ENCODE measurements around the gene RYR1. TPM values are rescaled to one million over a fixed set of nuclear protein-coding genes. Genes with fewer than 3 reads are reported as not detected.

RYR1 gene
- total RNA-seq, 1 experiment from 2014 or later = not detected

DNA sequence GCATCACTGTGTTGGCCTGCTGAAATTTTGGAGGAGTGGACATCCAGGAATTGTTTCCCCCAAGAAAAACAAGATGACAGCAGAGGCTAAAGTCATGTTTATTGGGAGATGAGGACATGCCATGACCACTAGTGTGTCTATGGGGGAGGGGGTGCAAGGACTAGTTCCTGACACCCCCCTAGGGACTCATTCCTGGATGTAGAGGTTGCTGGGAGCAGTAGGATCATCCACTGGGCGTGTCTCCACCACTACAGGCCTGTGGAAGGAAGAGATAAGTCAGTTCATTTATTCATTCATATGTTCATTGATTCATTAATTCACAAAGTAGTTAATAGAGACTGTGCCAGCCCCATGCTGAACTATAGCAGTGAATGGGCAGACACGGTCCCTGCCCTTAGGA lies 154.1 kb downstream of the RYR1 start:
- Histone ChIP-seq H3K27ac (ENCODE audit: low read length) (no peak overlapping the region), H3K9ac (ENCODE audit: low read length) (no peak overlapping the region), H2AFZ (ENCODE audit: low read length) (no peak overlapping the region), H3K9me3 (ENCODE audit: low read length) (no peaks in the 10 kb centered on the region), H3K79me2 (ENCODE audit: low read length) (no peaks in the 10 kb centered on the region), H3K9me2 (replicated peaks; ENCODE audit: low read length) (no peaks in the 10 kb centered on the region), H3K36me3 (ENCODE audit: low read depth, low read length) (no peaks in the 10 kb centered on the region), H3F3A (ENCODE audit: low read length, unreplicated experiment) (no peaks in the 10 kb centered on the region), H3K4me1 (ENCODE audit: insufficient read depth, low read length) (no peaks in the 10 kb centered on the region), H3K27me3 (ENCODE audit: low read length) (no peaks in the 10 kb centered on the region), H3K4me3 (ENCODE audit: low read length) (no peak overlapping the region), H4K20me1 (ENCODE audit: low read length) (no peaks in the 10 kb centered on the region), H3K4me2 (ENCODE audit: low read length) (no peak overlapping the region)
- ATAC-seq (no peak), DNase-seq (no peak)
- POLR2A ChIA-PET (ENCODE audit: unreplicated experiment) = no interaction called here
- BruUV-seq (replicated peaks) = no TSS peak
- TF ChIP-seq, protein P1, sequence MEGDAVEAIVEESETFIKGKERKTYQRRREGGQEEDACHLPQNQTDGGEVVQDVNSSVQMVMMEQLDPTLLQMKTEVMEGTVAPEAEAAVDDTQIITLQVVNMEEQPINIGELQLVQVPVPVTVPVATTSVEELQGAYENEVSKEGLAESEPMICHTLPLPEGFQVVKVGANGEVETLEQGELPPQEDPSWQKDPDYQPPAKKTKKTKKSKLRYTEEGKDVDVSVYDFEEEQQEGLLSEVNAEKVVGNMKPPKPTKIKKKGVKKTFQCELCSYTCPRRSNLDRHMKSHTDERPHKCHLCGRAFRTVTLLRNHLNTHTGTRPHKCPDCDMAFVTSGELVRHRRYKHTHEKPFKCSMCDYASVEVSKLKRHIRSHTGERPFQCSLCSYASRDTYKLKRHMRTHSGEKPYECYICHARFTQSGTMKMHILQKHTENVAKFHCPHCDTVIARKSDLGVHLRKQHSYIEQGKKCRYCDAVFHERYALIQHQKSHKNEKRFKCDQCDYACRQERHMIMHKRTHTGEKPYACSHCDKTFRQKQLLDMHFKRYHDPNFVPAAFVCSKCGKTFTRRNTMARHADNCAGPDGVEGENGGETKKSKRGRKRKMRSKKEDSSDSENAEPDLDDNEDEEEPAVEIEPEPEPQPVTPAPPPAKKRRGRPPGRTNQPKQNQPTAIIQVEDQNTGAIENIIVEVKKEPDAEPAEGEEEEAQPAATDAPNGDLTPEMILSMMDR (conservative IDR thresholded peaks at IDR 0.05; ENCODE audit: low read depth, low read length) = no peak
- no peak for TF ChIP-seq EZH2phosphoT487 (IDR thresholded peaks at IDR 0.05; ENCODE audit: borderline replicate concordance, low read length)
- TF ChIP-seq EZH2 (IDR thresholded peaks at IDR 0.05; ENCODE audit: low read length, unreplicated experiment) = no peak
- CTCF ChIA-PET = no interaction called here
- intact Hi-C loops (cut with micrococcal nuclease) = no loop called here

DNA sequence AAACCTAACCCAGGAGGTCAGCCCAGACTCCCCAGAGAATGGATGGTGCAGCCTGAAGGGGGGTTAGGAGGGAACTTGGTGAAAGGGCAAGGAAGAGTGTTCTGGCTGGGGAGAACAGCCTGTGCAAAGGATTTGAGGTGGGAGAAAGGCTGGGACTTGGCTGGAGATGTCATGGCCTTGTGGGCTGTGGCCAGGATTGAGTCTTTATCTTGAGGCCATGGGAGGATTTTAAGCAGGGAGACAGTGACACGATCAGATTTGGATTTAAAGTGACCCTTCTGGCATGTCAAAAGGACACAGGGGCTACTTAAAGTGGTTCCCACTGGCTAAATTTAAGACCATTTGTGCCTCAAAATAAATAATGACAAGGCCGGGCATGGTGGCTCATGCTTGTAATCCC lies 154.6 kb downstream of the RYR1 start:
- Histone ChIP-seq H3K4me2 (ENCODE audit: low read length) (no peak overlapping the region), H2AFZ (ENCODE audit: low read length) (no peak overlapping the region), H3K9me3 (ENCODE audit: low read length) (no peaks in the 10 kb centered on the region), H4K20me1 (ENCODE audit: low read length) (no peaks in the 10 kb centered on the region), H3K4me1 (ENCODE audit: insufficient read depth, low read length) (no peaks in the 10 kb centered on the region), H3K79me2 (ENCODE audit: low read length) (no peaks in the 10 kb centered on the region), H3K36me3 (ENCODE audit: low read depth, low read length) (no peaks in the 10 kb centered on the region), H3K9me2 (replicated peaks; ENCODE audit: low read length) (no peaks in the 10 kb centered on the region), H3F3A (ENCODE audit: low read length, unreplicated experiment) (no peaks in the 10 kb centered on the region), H3K4me3 (ENCODE audit: low read length) (no peak overlapping the region), H3K27me3 (ENCODE audit: low read length) (no peaks in the 10 kb centered on the region), H3K27ac (ENCODE audit: low read length) (no peak overlapping the region), H3K9ac (ENCODE audit: low read length) (no peak overlapping the region)
- TF ChIP-seq EZH2 (IDR thresholded peaks at IDR 0.05; ENCODE audit: low read length, unreplicated experiment) = no peak
- TF ChIP-seq, protein P1 (conservative IDR thresholded peaks at IDR 0.05; ENCODE audit: low read depth, low read length) = no peak
- no peak for TF ChIP-seq EZH2phosphoT487 (IDR thresholded peaks at IDR 0.05; ENCODE audit: borderline replicate concordance, low read length)
- CTCF ChIA-PET = no interaction called here
- BruUV-seq (replicated peaks) = no TSS peak
- no peak for ATAC-seq
- POLR2A ChIA-PET (ENCODE audit: unreplicated experiment) = no interaction called here
- intact Hi-C loops (cut with micrococcal nuclease) = no loop called here
- no peak for DNase-seq

- Histone ChIP-seq H3K4me2 (ENCODE audit: low read length) (no peak overlapping the region), H3K27ac (ENCODE audit: low read length) (no peak overlapping the region), H3K79me2 (ENCODE audit: low read length) (no peaks in the 10 kb centered on the region), H3K4me1 (ENCODE audit: insufficient read depth, low read length) (no peaks in the 10 kb centered on the region), H3K27me3 (ENCODE audit: low read length) (no peaks in the 10 kb centered on the region), H3K9ac (ENCODE audit: low read length) (no peak overlapping the region), H3K9me2 (replicated peaks; ENCODE audit: low read length) (no peaks in the 10 kb centered on the region), H3F3A (ENCODE audit: low read length, unreplicated experiment) (no peaks in the 10 kb centered on the region), H3K36me3 (ENCODE audit: low read depth, low read length) (no peaks in the 10 kb centered on the region), H3K4me3 (ENCODE audit: low read length) (no peak overlapping the region), H4K20me1 (ENCODE audit: low read length) (no peaks in the 10 kb centered on the region), H2AFZ (ENCODE audit: low read length) (no peak overlapping the region), H3K9me3 (ENCODE audit: low read length) (no peaks in the 10 kb centered on the region)
- DNase-seq (no peak), ATAC-seq (no peak)
- no peak for TF ChIP-seq EZH2 (IDR thresholded peaks at IDR 0.05; ENCODE audit: low read length, unreplicated experiment)
- TF ChIP-seq EZH2phosphoT487 (IDR thresholded peaks at IDR 0.05; ENCODE audit: borderline replicate concordance, low read length) = no peak
- TF ChIP-seq, protein P1 (conservative IDR thresholded peaks at IDR 0.05; ENCODE audit: low read depth, low read length) = no peak
- CTCF ChIA-PET = no interaction called here
- no TSS peak for BruUV-seq (replicated peaks)
- intact Hi-C loops (cut with micrococcal nuclease) = no loop called here
- POLR2A ChIA-PET (ENCODE audit: unreplicated experiment) = no interaction called here
Measured at GRCh38 chr19:38592940-38593339, 159.4 kb downstream of the RYR1 start.

Data from PC-3 (cell line).